Spleen (tissue), 11 donors: Measurements from ENCODE around the gene G3BP1. TPM values are rescaled to one million over a fixed set of nuclear protein-coding genes. Genes with fewer than 3 reads are reported as not detected.
"Not testable (repeated sequence)": the region's sequence is repeated elsewhere in the genome, so short reads cannot be mapped to it uniquely, and the experiment has no call there.

Source experiments
- DNase-seq: peaks from one replicate; pipeline ENCODE4 v3.0.0-alpha.2; 2020
- H3K27ac ChIP-seq, 8 donors: fragments of 200-600 bp; sonication (generic) in 7 of 8; 1 replicate in 4 of 8; 2 replicates in 4 of 8; pipeline versions ENCODE4 v1.5.0 to v1.8.0; 2016 to 2021; ENCODE audit warnings: inconsistent platforms in 4 of 8, mild to moderate bottlenecking in 4 of 8, moderate library complexity in 1 of 8
- H3K27me3 ChIP-seq, 7 donors: fragments of 200-600 bp; sonication (generic) in 6 of 7; replicated peaks in 1 of 7; 1 replicate in 4 of 7; 2 replicates in 3 of 7; pipeline versions ENCODE4 v1.5.0 to v1.8.0; 2016 to 2021; ENCODE audit warnings: inconsistent platforms in 3 of 7, mild to moderate bottlenecking in 1 of 7
- H3K36me3 ChIP-seq, 6 donors: fragments of 200-600 bp; sonication (generic) in 5 of 6; 1 replicate in 4 of 6; 2 replicates in 2 of 6; pipeline versions ENCODE4 v1.5.0 to v1.8.0; 2016 to 2021; ENCODE audit warnings: inconsistent platforms in 2 of 6
- H3K4me1 ChIP-seq, 6 donors: fragments of 200-600 bp; sonication (generic) in 5 of 6; 1 replicate in 3 of 6; 2 replicates in 3 of 6; pipeline versions ENCODE4 v1.5.0 to v1.8.0; 2016 to 2021; ENCODE audit warnings: inconsistent platforms in 3 of 6
- H3K4me3 ChIP-seq, 8 donors: fragments of 200-600 bp; sonication (generic) in 7 of 8; 1 replicate in 4 of 8; 2 replicates in 4 of 8; pipeline versions ENCODE4 v1.5.0 to v1.8.0; 2016 to 2021; ENCODE audit warnings: inconsistent platforms in 4 of 8, mild to moderate bottlenecking in 4 of 8, moderate library complexity in 2 of 8
- H3K9me3 ChIP-seq, 8 donors: fragments of 200-600 bp; sonication (generic) in 7 of 8; 1 replicate in 4 of 8; 2 replicates in 4 of 8; pipeline versions ENCODE4 v1.5.0 to v1.8.0; 2016 to 2021; ENCODE audit warnings: inconsistent platforms in 4 of 8
- CTCF ChIP-seq, 11 experiments: fragments of 200-600 bp in 7 of 11; fragments of 450-650 bp in 4 of 11; sonication (generic) in 4 of 11; IDR thresholded peaks in 8 of 11; conservative IDR thresholded peaks in 3 of 11; 1 replicate in 7 of 11; 2 replicates in 4 of 11; pipeline versions ENCODE4 v1.4.0 to v1.8.0; 2016 to 2021; ENCODE audit warnings: antibody characterized with exemption in 11 of 11, inconsistent platforms in 4 of 11, mild to moderate bottlenecking in 1 of 11
- POLR2A ChIP-seq, 3 donors: fragments of 450-650 bp; IDR thresholded peaks; one replicate each; pipeline ENCODE4 v1.5.1; 2017; ENCODE audit warnings: antibody characterized with exemption in 3 of 3, mild to moderate bottlenecking in 1 of 3
- POLR2AphosphoS5 ChIP-seq, 3 donors: sonication (generic); formaldehyde crosslinking; IDR thresholded peaks; one replicate each; pipeline ENCODE4 v1.5.1; 2017; ENCODE audit warnings: antibody characterized with exemption in 3 of 3
- WGBS, 5 donors: extraction: QIAGEN DNeasy Blood & Tissue Kit in 3 of 5; methylation state at CpG; one replicate each; pipeline versions ENCODE4 v1.1.5 to v1.1.7; 2013 to 2018; 5-methylcytosine and 5-hydroxymethylcytosine counted together
- intact Hi-C: fragments of 100-400 bp; cut with DNase I; formaldehyde crosslinking; loops from one replicate; pipeline ENCODE4 v1.15.0; 2023; ENCODE audit warnings: low total_unique reads
- polyA plus RNA-seq, 3 donors: library from polyadenylated mRNA; stranded (reverse); fragments of 200-250 nt; gene quantifications; one replicate each; pipeline ENCODE4 v1.2.1, GENCODE V29; 2013
- total RNA-seq, 7 donors: library from RNA; depleted of rRNA in 3 of 7; stranded (reverse); fragments of >200 nt in 3 of 7; fragmentation: NEBNext Ultra II Directional in 4 of 7; extraction: Animal tissue kit (Norgen Biotek cat#: 25700) in 4 of 7; gene quantifications; one replicate each; pipeline versions ENCODE4 v1.1.0 to v1.2.1, GENCODE V29; 2016 to 2021
- donor health status: healthy with polysubstance abuse.
- donor health status: DM: no; HTN: no; CAD: no; lungs with moderate emphysema.
- donor health status: DM: no; HTN: no; CAD: no.
- donor health status: Bipolar disorder and iron deficiency.
- donor health status: healthy.
- donor health status: DM: no; HTN: no; CAD: no.
- donor health status: DM: yes; HTN: yes; CAD: no.

Gene G3BP1
- total and polyA plus RNA-seq, 10 donors, result 16.1 to 167 (median 151) TPM

DNA sequence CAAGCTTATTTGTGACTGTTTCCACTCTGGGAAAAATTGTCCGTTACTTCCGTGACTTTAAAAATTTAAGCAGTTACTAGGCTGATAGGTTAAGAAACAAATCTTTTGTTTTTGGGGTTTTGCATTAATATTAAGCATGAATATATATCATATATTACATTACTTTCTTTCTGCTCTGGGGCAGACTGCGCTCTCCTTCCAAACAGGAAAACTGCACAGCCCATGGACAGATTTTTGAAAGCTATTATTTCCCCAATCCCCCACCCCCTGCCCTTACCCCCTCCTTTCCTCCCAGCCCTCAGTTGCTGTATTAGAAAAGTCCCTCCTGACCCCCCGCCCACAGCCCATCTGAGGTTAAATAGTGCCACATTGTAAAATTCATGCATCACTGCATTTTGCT lies 50.4 kb downstream of the G3BP1 start:
- H3K4me1 ChIP-seq, result no peaks in the 10 kb centered on the region
- intact Hi-C loops, result loop anchor here (10.0 kb wide), 1 partner anchor 683 kb away; no protein-coding TSS in a partner anchor
- TF ChIP-seq POLR2A (IDR thresholded peaks at IDR 0.05) (no peak), POLR2AphosphoS5 (IDR thresholded peaks at IDR 0.05) (no peak), CTCF (IDR thresholded peaks at IDR 0.05 in 8 of 11, conservative IDR thresholded peaks at IDR 0.05 in 3 of 11) (no peak)
- no peak overlapping the region for H3K27ac ChIP-seq
- H3K36me3 ChIP-seq, result peaks cover 0 to 6% (median 0%) of the 10 kb centered on the region in 6 donors
- H3K9me3 ChIP-seq, result no peaks in the 10 kb centered on the region
- no peak overlapping the region for H3K4me3 ChIP-seq
- no peaks in the 10 kb centered on the region for H3K27me3 ChIP-seq
- WGBS, 5 donors, result 86 to 96% (median 95%) methylated on average over 4 of the region's 4 CpGs
- DNase-seq, result no peak

DNA sequence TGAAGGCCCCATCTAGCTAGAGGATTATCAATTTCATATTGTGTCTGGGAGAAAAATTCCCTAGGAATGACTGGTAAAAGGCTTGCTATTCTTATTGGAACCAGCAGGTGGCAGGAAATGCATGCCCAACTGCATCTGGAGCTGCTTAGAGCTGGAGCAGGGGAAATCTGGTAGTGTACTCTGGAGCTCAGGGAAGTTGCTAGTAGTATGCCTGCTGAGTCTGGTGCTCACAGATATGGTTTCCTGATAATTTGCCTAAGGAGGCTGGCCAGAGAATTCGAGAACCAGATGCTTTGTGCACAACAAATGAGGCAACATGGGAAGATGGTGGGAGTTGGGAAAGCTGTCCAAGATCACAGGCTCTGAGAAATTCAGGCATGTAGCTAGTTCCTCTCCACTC lies 53.7 kb downstream of the G3BP1 start:
- intact Hi-C loops, result loop anchor here (2.0 to 10.0 kb wide), 2 partner anchors 317 to 679 kb away; no protein-coding TSS in a partner anchor
- no peak for TF ChIP-seq POLR2AphosphoS5 (IDR thresholded peaks at IDR 0.05)
- TF ChIP-seq CTCF (IDR thresholded peaks at IDR 0.05 in 8 of 11, conservative IDR thresholded peaks at IDR 0.05 in 3 of 11), result peak; percentile 62 to 79 (median 73)
- Histone ChIP-seq H3K27me3 (no peaks in the 10 kb centered on the region), H3K4me1 (no peaks in the 10 kb centered on the region), H3K4me3 (no peak overlapping the region), H3K9me3 (no peaks in the 10 kb centered on the region), H3K27ac (no peak overlapping the region), H3K36me3 (peaks cover 0 to 12% (median 0%) of the 10 kb centered on the region in 6 donors)
- WGBS, 5 donors, result 29 to 46% (median 41%) methylated on average over 1 of the region's 1 CpG
- no peak for DNase-seq

GRCh38 chr5:151829370-151829769 lies 57.6 kb downstream of the G3BP1 start:
- Histone ChIP-seq H3K9me3 (peaks cover 0 to 37% (median 26%) of the 10 kb centered on the region in 8 donors), H3K36me3 (peaks cover 0 to 7% (median 0%) of the 10 kb centered on the region in 6 donors), H3K4me3 (no peak overlapping the region), H3K4me1 (no peaks in the 10 kb centered on the region), H3K27me3 (no peaks in the 10 kb centered on the region), H3K27ac (no peak overlapping the region)
- intact Hi-C loops, result loop anchor here (10.0 kb wide), 1 partner anchor 675 kb away; no protein-coding TSS in a partner anchor
- WGBS, 5 donors, result 92 to 100% (median 97%) methylated on average over 1 of the region's 1 CpG
- DNase-seq, result no peak
- TF ChIP-seq POLR2AphosphoS5 (IDR thresholded peaks at IDR 0.05), result no peak
- no peak for TF ChIP-seq CTCF (IDR thresholded peaks at IDR 0.05 in 8 of 11, conservative IDR thresholded peaks at IDR 0.05 in 3 of 11)
- no peak for TF ChIP-seq POLR2A (IDR thresholded peaks at IDR 0.05)

DNA sequence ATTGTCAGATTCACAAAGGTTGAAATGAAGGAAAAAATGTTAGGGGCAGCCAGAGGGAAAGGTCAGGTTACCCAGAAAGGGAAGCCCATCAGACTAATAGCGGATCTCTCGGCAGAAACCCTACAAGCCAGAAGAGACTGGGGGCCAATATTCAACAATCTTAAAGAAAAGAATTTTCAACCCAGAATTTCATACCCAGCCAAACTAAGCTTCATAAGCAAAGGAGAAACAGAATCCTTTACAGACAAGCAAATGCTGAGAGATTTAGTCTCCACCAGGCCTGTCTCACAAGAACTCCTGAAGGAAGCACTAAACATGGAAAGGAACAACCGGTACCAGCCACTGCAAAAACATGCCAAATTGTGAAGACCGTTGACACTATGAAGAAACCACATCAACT lies 61.1 kb downstream of the G3BP1 start:
- H3K27me3 ChIP-seq, DNase-seq, intact Hi-C loops, H3K4me3 ChIP-seq, H3K4me1 ChIP-seq, H3K27ac ChIP-seq, H3K36me3 ChIP-seq: not testable (repeated sequence)
- H3K9me3 ChIP-seq, result peaks cover 5 to 72% (median 61%) of the 10 kb centered on the region in 8 donors
- WGBS, 5 donors, result 96 to 99% (median 99%) methylated on average over 4 of the region's 4 CpGs

- Histone ChIP-seq H3K9me3 (peaks cover 0 to 21% (median 3%) of the 10 kb centered on the region in 8 donors), H3K4me1 (no peaks in the 10 kb centered on the region), H3K27me3 (no peaks in the 10 kb centered on the region), H3K36me3 (no peaks in the 10 kb centered on the region), H3K27ac (no peak overlapping the region), H3K4me3 (no peak overlapping the region)
- intact Hi-C loops, result no loop called here
- DNase-seq, result no peak
- TF ChIP-seq CTCF (IDR thresholded peaks at IDR 0.05 in 8 of 11, conservative IDR thresholded peaks at IDR 0.05 in 3 of 11) (no peak), POLR2A (IDR thresholded peaks at IDR 0.05) (no peak), POLR2AphosphoS5 (IDR thresholded peaks at IDR 0.05) (no peak)
These were observed 75.0 kb downstream of the G3BP1 start for GRCh38 chr5:151846765-151847164.
